ENCODE data around the gene THSD7A. TPM values are rescaled to one million over a fixed set of nuclear protein-coding genes. Genes with fewer than 3 reads are reported as not detected.

Gene THSD7A
- total RNA-seq, 2 donors from 2014 or later, result 1.6 to 6.1 TPM

- no peaks in the 10 kb centered on the region for H3K36me3 ChIP-seq
- H3K4me1 ChIP-seq (ENCODE audit: control insufficient read depth in 1 of 2, low read depth in 2 of 2), result no peaks in the 10 kb centered on the region
- H3K27me3 ChIP-seq (replicated peaks; ENCODE audit: insufficient read depth), result no peaks in the 10 kb centered on the region
- no peak for TF ChIP-seq CTCF (IDR thresholded peaks at IDR 0.05)
- DNase-seq (ENCODE audit: low spot score) (no peak), ATAC-seq (ENCODE audit: insufficient number of reproducible peaks, low FRiP score, low read depth) (no peak)
- no peak overlapping the region for H3K27ac ChIP-seq
- H3K9me3 ChIP-seq, result no peaks in the 10 kb centered on the region
- no peak overlapping the region for H3K4me3 ChIP-seq
Observed at GRCh38 chr7:11420049-11420448, 411.9 kb downstream of the THSD7A start.

GRCh38 chr7:11416641-11417458, 415.1 kb downstream of the THSD7A start:
- H3K36me3 ChIP-seq, result no peaks in the 10 kb centered on the region
- no peaks in the 10 kb centered on the region for H3K4me1 ChIP-seq (ENCODE audit: control insufficient read depth in 1 of 2, low read depth in 2 of 2)
- H3K27me3 ChIP-seq (replicated peaks; ENCODE audit: insufficient read depth), result no peaks in the 10 kb centered on the region
- H3K4me3 ChIP-seq, result no peak overlapping the region
- no peaks in the 10 kb centered on the region for H3K9me3 ChIP-seq
- H3K27ac ChIP-seq, result no peak overlapping the region
- ATAC-seq (ENCODE audit: insufficient number of reproducible peaks, low FRiP score, low read depth), result no peak
- no peak for DNase-seq (ENCODE audit: low spot score)
- TF ChIP-seq CTCF (IDR thresholded peaks at IDR 0.05), result no peak

- no peak for TF ChIP-seq CTCF (IDR thresholded peaks at IDR 0.05)
- ATAC-seq (ENCODE audit: insufficient number of reproducible peaks, low FRiP score, low read depth), result no peak
- Histone ChIP-seq H3K4me3 (no peak overlapping the region), H3K4me1 (ENCODE audit: control insufficient read depth in 1 of 2, low read depth in 2 of 2) (no peaks in the 10 kb centered on the region), H3K36me3 (no peaks in the 10 kb centered on the region), H3K9me3 (no peaks in the 10 kb centered on the region), H3K27ac (no peak overlapping the region), H3K27me3 (replicated peaks; ENCODE audit: insufficient read depth) (no peaks in the 10 kb centered on the region)
- no peak for DNase-seq (ENCODE audit: low spot score)
Observed at GRCh38 chr7:11415101-11415500, 416.9 kb downstream of the THSD7A start.

- Histone ChIP-seq H3K36me3 (no peaks in the 10 kb centered on the region), H3K9me3 (no peaks in the 10 kb centered on the region), H3K4me3 (no peak overlapping the region), H3K27me3 (replicated peaks; ENCODE audit: insufficient read depth) (no peaks in the 10 kb centered on the region), H3K27ac (no peak overlapping the region), H3K4me1 (ENCODE audit: control insufficient read depth in 1 of 2, low read depth in 2 of 2) (no peaks in the 10 kb centered on the region)
- no peak for TF ChIP-seq CTCF (IDR thresholded peaks at IDR 0.05)
- ATAC-seq (ENCODE audit: insufficient number of reproducible peaks, low FRiP score, low read depth) (no peak), DNase-seq (ENCODE audit: low spot score) (no peak)
Observed at GRCh38 chr7:11413901-11414300, 418.1 kb downstream of the THSD7A start.

GRCh38 chr7:11412036-11412435, 420.0 kb downstream of the THSD7A start:
- no peak for DNase-seq (ENCODE audit: low spot score)
- H3K27ac ChIP-seq, result no peak overlapping the region
- ATAC-seq (ENCODE audit: insufficient number of reproducible peaks, low FRiP score, low read depth), result no peak
- H3K4me1 ChIP-seq (ENCODE audit: control insufficient read depth in 1 of 2, low read depth in 2 of 2), result no peaks in the 10 kb centered on the region
- no peak overlapping the region for H3K4me3 ChIP-seq
- H3K27me3 ChIP-seq (replicated peaks; ENCODE audit: insufficient read depth), result no peaks in the 10 kb centered on the region
- no peaks in the 10 kb centered on the region for H3K9me3 ChIP-seq
- H3K36me3 ChIP-seq, result no peaks in the 10 kb centered on the region
- TF ChIP-seq CTCF (IDR thresholded peaks at IDR 0.05), result no peak

Data from thoracic aorta (tissue), 2 donors.